Measurements from ENCODE around the gene GLA. TPM values are rescaled to one million over a fixed set of nuclear protein-coding genes. Genes with fewer than 3 reads are reported as not detected.
A peak's percentile ranks its signal among the peaks of the same experiment; 100 is the strongest.

The GLA gene
- total RNA-seq, 1 donor, result 33.2 TPM

GRCh38 chrX:101411984-101412383 lies 4.3 kb upstream of the GLA start:
- Histone ChIP-seq H3K27me3 (ENCODE audit: insufficient read depth, low read length) (no peaks in the 10 kb centered on the region), H3K4me3 (ENCODE audit: low read length) (no peak overlapping the region), H3K4me1 (ENCODE audit: insufficient read depth, low read length) (peaks cover 39% of the 10 kb centered on the region), H3K9me3 (ENCODE audit: low read depth, low read length) (no peaks in the 10 kb centered on the region)

GRCh38 chrX:101410461-101410860 lies 2.7 kb upstream of the GLA start:
- H3K4me1 ChIP-seq (ENCODE audit: insufficient read depth, low read length), result peaks cover 41% of the 10 kb centered on the region
- H3K4me3 ChIP-seq (ENCODE audit: low read length), result no peak overlapping the region
- H3K27me3 ChIP-seq (ENCODE audit: insufficient read depth, low read length), result no peaks in the 10 kb centered on the region
- no peaks in the 10 kb centered on the region for H3K9me3 ChIP-seq (ENCODE audit: low read depth, low read length)

GRCh38 chrX:101409043-101409442 lies 1.3 kb upstream of the GLA start:
- Histone ChIP-seq H3K4me1 (ENCODE audit: insufficient read depth, low read length) (peaks cover 35% of the 10 kb centered on the region), H3K9me3 (ENCODE audit: low read depth, low read length) (no peaks in the 10 kb centered on the region), H3K27me3 (ENCODE audit: insufficient read depth, low read length) (no peaks in the 10 kb centered on the region), H3K4me3 (ENCODE audit: low read length) (peak overlapping the region; percentile 74)

- Histone ChIP-seq H3K9me3 (ENCODE audit: low read depth, low read length) (no peaks in the 10 kb centered on the region), H3K4me1 (ENCODE audit: insufficient read depth, low read length) (peaks cover 35% of the 10 kb centered on the region), H3K4me3 (ENCODE audit: low read length) (peak overlapping the region; percentile 74), H3K27me3 (ENCODE audit: insufficient read depth, low read length) (no peaks in the 10 kb centered on the region)
These were observed 762 bp upstream of the GLA start for GRCh38 chrX:101408532-101408841.

- Histone ChIP-seq H3K27me3 (ENCODE audit: insufficient read depth, low read length) (no peaks in the 10 kb centered on the region), H3K4me3 (ENCODE audit: low read length) (peak overlapping the region; percentile 74), H3K9me3 (ENCODE audit: low read depth, low read length) (no peaks in the 10 kb centered on the region), H3K4me1 (ENCODE audit: insufficient read depth, low read length) (peaks cover 35% of the 10 kb centered on the region)
These were observed 468 bp downstream of the GLA start for GRCh38 chrX:101407167-101407747.

GRCh38 chrX:101399825-101400224 lies 7.9 kb downstream of the GLA start:
- Histone ChIP-seq H3K4me1 (ENCODE audit: insufficient read depth, low read length) (peaks cover 10% of the 10 kb centered on the region), H3K9me3 (ENCODE audit: low read depth, low read length) (no peaks in the 10 kb centered on the region), H3K4me3 (ENCODE audit: low read length) (no peak overlapping the region), H3K27me3 (ENCODE audit: insufficient read depth, low read length) (no peaks in the 10 kb centered on the region)

- H3K9me3 ChIP-seq (ENCODE audit: low read depth, low read length), result no peaks in the 10 kb centered on the region
- no peak overlapping the region for H3K4me3 ChIP-seq (ENCODE audit: low read length)
- H3K27me3 ChIP-seq (ENCODE audit: insufficient read depth, low read length), result no peaks in the 10 kb centered on the region
- H3K4me1 ChIP-seq (ENCODE audit: insufficient read depth, low read length), result peaks cover 10% of the 10 kb centered on the region
These were observed 9.0 kb downstream of the GLA start for GRCh38 chrX:101398694-101399093.

GRCh38 chrX:101397779-101398178 lies 9.9 kb downstream of the GLA start:
- H3K4me1 ChIP-seq (ENCODE audit: insufficient read depth, low read length), result peaks cover 10% of the 10 kb centered on the region
- no peaks in the 10 kb centered on the region for H3K27me3 ChIP-seq (ENCODE audit: insufficient read depth, low read length)
- no peaks in the 10 kb centered on the region for H3K9me3 ChIP-seq (ENCODE audit: low read depth, low read length)
- no peak overlapping the region for H3K4me3 ChIP-seq (ENCODE audit: low read length)

- Histone ChIP-seq H3K4me3 (ENCODE audit: low read length) (no peak overlapping the region), H3K9me3 (ENCODE audit: low read depth, low read length) (no peaks in the 10 kb centered on the region), H3K4me1 (ENCODE audit: insufficient read depth, low read length) (peaks cover 15% of the 10 kb centered on the region), H3K27me3 (ENCODE audit: insufficient read depth, low read length) (no peaks in the 10 kb centered on the region)
These were observed 11.9 kb downstream of the GLA start for GRCh38 chrX:101395789-101396188.

- H3K4me3 ChIP-seq (ENCODE audit: low read length), result no peak overlapping the region
- H3K27me3 ChIP-seq (ENCODE audit: insufficient read depth, low read length), result no peaks in the 10 kb centered on the region
- H3K9me3 ChIP-seq (ENCODE audit: low read depth, low read length), result no peaks in the 10 kb centered on the region
- H3K4me1 ChIP-seq (ENCODE audit: insufficient read depth, low read length), result peaks cover 15% of the 10 kb centered on the region
These were observed 13.4 kb downstream of the GLA start for GRCh38 chrX:101394372-101394771.

GRCh38 chrX:101393530-101394305 lies 14.0 kb downstream of the GLA start:
- Histone ChIP-seq H3K9me3 (ENCODE audit: low read depth, low read length) (no peaks in the 10 kb centered on the region), H3K27me3 (ENCODE audit: insufficient read depth, low read length) (no peaks in the 10 kb centered on the region), H3K4me3 (ENCODE audit: low read length) (no peak overlapping the region), H3K4me1 (ENCODE audit: insufficient read depth, low read length) (peaks cover 15% of the 10 kb centered on the region)

GRCh38 chrX:101391831-101392230 lies 15.9 kb downstream of the GLA start:
- Histone ChIP-seq H3K27me3 (ENCODE audit: insufficient read depth, low read length) (no peaks in the 10 kb centered on the region), H3K4me1 (ENCODE audit: insufficient read depth, low read length) (peaks cover 17% of the 10 kb centered on the region), H3K4me3 (ENCODE audit: low read length) (peak overlapping the region; percentile 60), H3K9me3 (ENCODE audit: low read depth, low read length) (no peaks in the 10 kb centered on the region)

GRCh38 chrX:101390664-101391525 lies 16.8 kb downstream of the GLA start, which contains the start of gene RPL36A:
TSS of gene RPL36A (plus strand) at chrX:101391011. CDS start at chrX:101391044, 33 bp downstream.
- H3K27me3 ChIP-seq (ENCODE audit: insufficient read depth, low read length), result no peaks in the 10 kb centered on the region
- H3K4me3 ChIP-seq (ENCODE audit: low read length), result peak within 1 kb of the TSS; percentile 60

GRCh38 chrX:101388604-101389003 lies 19.1 kb downstream of the GLA start:
- no peaks in the 10 kb centered on the region for H3K27me3 ChIP-seq (ENCODE audit: insufficient read depth, low read length)
- no peaks in the 10 kb centered on the region for H3K9me3 ChIP-seq (ENCODE audit: low read depth, low read length)
- H3K4me3 ChIP-seq (ENCODE audit: low read length), result no peak overlapping the region
- peaks cover 24% of the 10 kb centered on the region for H3K4me1 ChIP-seq (ENCODE audit: insufficient read depth, low read length)

More at GRCh38 chrX:101390664-101391525, 16.8 kb downstream of the GLA start, which contains the start of gene RPL36A:
- H3K4me1 ChIP-seq (ENCODE audit: insufficient read depth, low read length), result peaks cover 21% of the 10 kb centered on the region
- H3K9me3 ChIP-seq (ENCODE audit: low read depth, low read length), result no peaks in the 10 kb centered on the region

GRCh38 chrX:101386542-101386885 lies 21.2 kb downstream of the GLA start:
- Histone ChIP-seq H3K9me3 (ENCODE audit: low read depth, low read length) (no peaks in the 10 kb centered on the region), H3K4me1 (ENCODE audit: insufficient read depth, low read length) (peaks cover 27% of the 10 kb centered on the region), H3K27me3 (ENCODE audit: insufficient read depth, low read length) (no peaks in the 10 kb centered on the region), H3K4me3 (ENCODE audit: low read length) (peak overlapping the region; percentile 40)

All from mononuclear cell (primary cell).